Lung (tissue), 12 donors: ENCODE data around the gene ATXN2L. TPM values are rescaled to one million over a fixed set of nuclear protein-coding genes. Genes with fewer than 3 reads are reported as not detected.

Experiments used
- ATAC-seq: fragments of 200-7000 bp; cut with Tn5 transposase; one replicate; pipeline ENCODE4 v1.9.1; 2020; ENCODE audit warnings: moderate number of reproducible peaks; ENCODE audit not compliant: insufficient read depth, low FRiP score
- DNase-seq, 3 donors: peaks; one replicate each; pipeline ENCODE4 v3.0.0-alpha.2; 2013 to 2017
- H3K27ac ChIP-seq, 2 donors: one replicate each; pipeline ENCODE4 v1.5.1; 2013; ENCODE audit warnings: mild to moderate bottlenecking in 2 of 2, moderate library complexity in 2 of 2, control low read depth in 1 of 2, inconsistent platforms in 1 of 2, low read depth in 1 of 2, low read length in 1 of 2
- H3K27me3 ChIP-seq, 3 donors: one replicate each; pipeline ENCODE4 v1.5.1; 2013; ENCODE audit warnings: low read length in 2 of 3; ENCODE audit not compliant: control insufficient read depth in 3 of 3, insufficient read depth in 3 of 3
- H3K36me3 ChIP-seq, 4 donors: one replicate each; pipeline ENCODE4 v1.5.1; 2013; ENCODE audit warnings: low read length in 4 of 4, mild to moderate bottlenecking in 1 of 4, moderate library complexity in 1 of 4; ENCODE audit not compliant: control insufficient read depth in 4 of 4, insufficient read depth in 4 of 4
- H3K4me1 ChIP-seq, 5 donors: one replicate each; pipeline ENCODE4 v1.5.1; 2013; ENCODE audit warnings: low read length in 5 of 5, mild to moderate bottlenecking in 2 of 5, moderate library complexity in 1 of 5; ENCODE audit not compliant: control insufficient read depth in 5 of 5, insufficient read depth in 5 of 5
- H3K4me3 ChIP-seq: one replicate; pipeline ENCODE4 v1.5.1; 2013; ENCODE audit warnings: mild to moderate bottlenecking, control low read depth, moderate library complexity
- H3K9ac ChIP-seq, 2 donors: one replicate each; pipeline ENCODE4 v1.5.1; 2013; ENCODE audit warnings: low read length in 2 of 2, control low read depth in 1 of 2; ENCODE audit not compliant: insufficient read depth in 1 of 2
- H3K9me3 ChIP-seq, 4 donors: one replicate each; pipeline ENCODE4 v1.5.1; 2013; ENCODE audit warnings: low read length in 3 of 4, mild to moderate bottlenecking in 1 of 4, moderate library complexity in 1 of 4; ENCODE audit not compliant: control insufficient read depth in 4 of 4, insufficient read depth in 3 of 4
- CTCF ChIP-seq: IDR thresholded peaks from 2 replicates; pipeline ENCODE4 v1.5.1; 2012; ENCODE audit warnings: mild to moderate bottlenecking; ENCODE audit errors: control extremely low read depth, extremely low read depth
- WGBS, 2 donors: extraction: QIAGEN DNeasy Blood & Tissue Kit; methylation state at CpG; one replicate each; pipeline ENCODE4 v1.1.7; 2013; 5-methylcytosine and 5-hydroxymethylcytosine counted together
- polyA plus RNA-seq, 2 donors: library from polyadenylated mRNA; stranded (reverse); fragments of 200-250 nt; gene quantifications; one replicate each; pipeline ENCODE4 v1.2.1, GENCODE V29; 2013
- total RNA-seq, 2 donors: library from RNA; depleted of rRNA in 1 of 2; stranded (reverse); fragments of >200 nt in 1 of 2; gene quantifications; one replicate each; pipeline ENCODE4 v1.2.1, GENCODE V29; 2014 to 2021
- donor health status: control.
- donor health status: control.
- donor health status: Bipolar disorder and iron deficiency.
- donor health status: healthy.
- donor health status: DM: yes; HTN: yes; CAD: no.

The ATXN2L gene
- total and polyA plus RNA-seq, 4 donors, result 72.1 to 140 (median 91.0) TPM

GRCh38 chr16:28865001-28865688 lies 42.3 kb downstream of the ATXN2L start:
- no peaks in the 10 kb centered on the region for H3K9me3 ChIP-seq
- TF ChIP-seq CTCF, result no peak
- H3K4me1 ChIP-seq, result peaks cover 6 to 12% (median 7%) of the 10 kb centered on the region in 5 donors
- H3K27me3 ChIP-seq, result no peaks in the 10 kb centered on the region
- WGBS, 2 donors, result 87 to 89% methylated on average over 12 of the region's 12 CpGs
- peaks cover 0 to 27% (median 12%) of the 10 kb centered on the region in 4 donors for H3K36me3 ChIP-seq
- no peak overlapping the region for H3K4me3 ChIP-seq
- peak overlapping the region in 1 of 2 donors; percentile 53 for H3K9ac ChIP-seq
- DNase-seq (no peak), ATAC-seq (no peak)
- H3K27ac ChIP-seq, result no peak overlapping the region

GRCh38 chr16:28865722-28866453 lies 43.1 kb downstream of the ATXN2L start:
- Histone ChIP-seq H3K36me3 (peaks cover 4 to 32% (median 17%) of the 10 kb centered on the region in 4 donors), H3K27ac (no peak overlapping the region), H3K4me3 (no peak overlapping the region), H3K27me3 (no peaks in the 10 kb centered on the region), H3K9me3 (no peaks in the 10 kb centered on the region), H3K9ac (no peak overlapping the region), H3K4me1 (peaks cover 6 to 12% (median 7%) of the 10 kb centered on the region in 5 donors)
- DNase-seq (no peak), ATAC-seq (no peak)
- TF ChIP-seq CTCF, result no peak
- WGBS, 2 donors, result 79% methylated on average over 21 to 31 of the region's 32 CpGs

GRCh38 chr16:28866454-28866804 lies 43.6 kb downstream of the ATXN2L start:
- 86 to 92% methylated on average over 17 of the region's 17 CpGs for WGBS, 2 donors
- Histone ChIP-seq H3K27me3 (no peaks in the 10 kb centered on the region), H3K9me3 (no peaks in the 10 kb centered on the region), H3K27ac (no peak overlapping the region), H3K36me3 (peaks cover 4 to 36% (median 21%) of the 10 kb centered on the region in 4 donors), H3K4me3 (no peak overlapping the region), H3K4me1 (peaks cover 6 to 12% (median 7%) of the 10 kb centered on the region in 5 donors), H3K9ac (no peak overlapping the region)
- TF ChIP-seq CTCF, result no peak
- ATAC-seq (no peak), DNase-seq (no peak)
